Transverse colon (tissue), 4 donors: Measurements from ENCODE around the gene AP4S1.

ENCODE experiments used
- POLR2A ChIP-seq: fragments of 450-650 bp; IDR thresholded peaks from one replicate; pipeline ENCODE4 v1.6.1; 2016; ENCODE audit warnings: antibody characterized with exemption, mild to moderate bottlenecking, moderate library complexity
- POLR2AphosphoS5 ChIP-seq, 3 donors: sonication (generic); formaldehyde crosslinking; IDR thresholded peaks; one replicate each; pipeline ENCODE4 v1.6.1; 2016; ENCODE audit warnings: antibody characterized with exemption in 3 of 3
- TF ChIP-seq, protein P1 (sequence below), 5 experiments: fragments of 200-600 bp in 3 of 5; fragments of 450-650 bp in 2 of 5; sonication (generic) in 3 of 5; IDR thresholded peaks; 1 replicate in 2 of 5; 2 replicates in 3 of 5; pipeline ENCODE4 v1.5.1; 2016 to 2017; ENCODE audit warnings: antibody characterized with exemption in 5 of 5, inconsistent platforms in 3 of 5, mild to moderate bottlenecking in 2 of 5, moderate library complexity in 1 of 5

DNA sequence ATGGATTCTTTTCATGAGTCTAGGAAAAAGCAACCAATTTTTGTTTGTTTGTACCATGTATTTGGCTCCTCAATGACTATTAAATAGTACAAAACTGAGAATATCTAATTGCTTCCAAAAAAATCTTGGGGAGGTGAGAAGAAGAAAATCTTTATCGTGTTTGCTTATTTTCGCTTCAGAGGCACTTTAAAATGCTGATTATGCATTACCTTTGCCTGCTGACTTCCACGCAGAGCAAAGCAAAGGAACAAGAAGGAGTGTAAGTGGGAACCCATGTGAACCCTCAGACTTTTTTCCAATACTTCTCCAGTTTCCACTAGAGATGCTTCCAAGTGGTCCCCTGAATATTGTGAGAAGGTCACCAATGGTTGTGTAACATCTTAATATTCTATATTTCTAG, 43.9 kb downstream of the AP4S1 start:
- TF ChIP-seq POLR2A (no peak), POLR2AphosphoS5 (IDR thresholded peaks at IDR 0.05) (no peak)
- TF ChIP-seq, protein P1, sequence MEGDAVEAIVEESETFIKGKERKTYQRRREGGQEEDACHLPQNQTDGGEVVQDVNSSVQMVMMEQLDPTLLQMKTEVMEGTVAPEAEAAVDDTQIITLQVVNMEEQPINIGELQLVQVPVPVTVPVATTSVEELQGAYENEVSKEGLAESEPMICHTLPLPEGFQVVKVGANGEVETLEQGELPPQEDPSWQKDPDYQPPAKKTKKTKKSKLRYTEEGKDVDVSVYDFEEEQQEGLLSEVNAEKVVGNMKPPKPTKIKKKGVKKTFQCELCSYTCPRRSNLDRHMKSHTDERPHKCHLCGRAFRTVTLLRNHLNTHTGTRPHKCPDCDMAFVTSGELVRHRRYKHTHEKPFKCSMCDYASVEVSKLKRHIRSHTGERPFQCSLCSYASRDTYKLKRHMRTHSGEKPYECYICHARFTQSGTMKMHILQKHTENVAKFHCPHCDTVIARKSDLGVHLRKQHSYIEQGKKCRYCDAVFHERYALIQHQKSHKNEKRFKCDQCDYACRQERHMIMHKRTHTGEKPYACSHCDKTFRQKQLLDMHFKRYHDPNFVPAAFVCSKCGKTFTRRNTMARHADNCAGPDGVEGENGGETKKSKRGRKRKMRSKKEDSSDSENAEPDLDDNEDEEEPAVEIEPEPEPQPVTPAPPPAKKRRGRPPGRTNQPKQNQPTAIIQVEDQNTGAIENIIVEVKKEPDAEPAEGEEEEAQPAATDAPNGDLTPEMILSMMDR (IDR thresholded peaks at IDR 0.05), result no peak
